Astrocyte (in vitro differentiated cells and primary cell): Measurements from ENCODE around the gene ZNF334. TPM values are rescaled to one million over a fixed set of nuclear protein-coding genes. Genes with fewer than 3 reads are reported as not detected.

Experiments used
- DNase-seq: peaks from one replicate; pipeline ENCODE4 v3.0.0-alpha.2; 2010; ENCODE audit warnings: low read depth
- FAIRE-seq: peaks from 2 replicates; lab custom pipeline; 2011; peaks lifted over from hg19 to GRCh38; lab: Jason Lieb, UNC
- H2AFZ ChIP-seq: 2 replicates; pipeline ENCODE4 v1.6.0; 2012; ENCODE audit warnings: low read depth, low read length, inconsistent platforms
- H3K27ac ChIP-seq: 2 replicates; pipeline ENCODE4 v1.5.1; 2011; ENCODE audit warnings: low read depth, low read length, inconsistent platforms
- H3K27me3 ChIP-seq: 2 replicates; pipeline ENCODE4 v1.6.0; 2011; ENCODE audit warnings: low read length, inconsistent platforms; ENCODE audit not compliant: insufficient read depth
- H3K36me3 ChIP-seq: 2 replicates; pipeline ENCODE4 v1.5.1; 2011; ENCODE audit warnings: low read length, inconsistent platforms; ENCODE audit not compliant: insufficient read depth
- H3K4me1 ChIP-seq: 2 replicates; pipeline ENCODE4 v1.5.1; 2011; ENCODE audit warnings: low read length, inconsistent platforms; ENCODE audit not compliant: insufficient read depth
- H3K4me2 ChIP-seq: 2 replicates; pipeline ENCODE4 v1.6.0; 2012; ENCODE audit warnings: low read length, inconsistent platforms
- H3K4me3 ChIP-seq: 2 replicates; pipeline ENCODE4 v1.5.1; 2011; ENCODE audit warnings: low read depth, mild to moderate bottlenecking, low read length, inconsistent platforms; ENCODE audit not compliant: insufficient read depth
- H3K79me2 ChIP-seq: 2 replicates; pipeline ENCODE4 v1.6.0; 2012; ENCODE audit warnings: mild to moderate bottlenecking, low read length, inconsistent platforms; ENCODE audit not compliant: insufficient read depth
- H3K9ac ChIP-seq: 2 replicates; pipeline ENCODE4 v1.6.0; 2012; ENCODE audit warnings: mild to moderate bottlenecking, low read length, inconsistent platforms
- H3K9me3 ChIP-seq: 2 replicates; pipeline ENCODE4 v1.5.1; 2012; ENCODE audit warnings: low read depth, mild to moderate bottlenecking, low read length, inconsistent platforms; ENCODE audit not compliant: insufficient read depth
- H4K20me1 ChIP-seq: 2 replicates; pipeline ENCODE4 v1.6.0; 2012; ENCODE audit warnings: low read length, inconsistent platforms; ENCODE audit not compliant: insufficient read depth
- H3K27ac Mint-ChIP-seq: one replicate; pipeline ENCODE4 v1.8.0; 2021; ENCODE audit warnings: mild to moderate bottlenecking, mixed read lengths; ENCODE audit not compliant: unreplicated experiment
- H3K27me3 Mint-ChIP-seq: one replicate; pipeline ENCODE4 v1.8.0; 2021; ENCODE audit warnings: low read depth, mixed read lengths; ENCODE audit not compliant: unreplicated experiment
- H3K36me3 Mint-ChIP-seq: one replicate; pipeline ENCODE4 v1.8.0; 2021; ENCODE audit warnings: low read depth, mixed read lengths; ENCODE audit not compliant: unreplicated experiment
- H3K4me1 Mint-ChIP-seq: one replicate; pipeline ENCODE4 v1.8.0; 2021; ENCODE audit warnings: low read depth, mixed read lengths; ENCODE audit not compliant: unreplicated experiment
- H3K4me3 Mint-ChIP-seq: one replicate; pipeline ENCODE4 v1.8.0; 2021; ENCODE audit warnings: mild to moderate bottlenecking, moderate library complexity, mixed read lengths; ENCODE audit not compliant: unreplicated experiment
- H3K9me3 Mint-ChIP-seq: one replicate; pipeline ENCODE4 v1.8.0; 2021; ENCODE audit warnings: mild to moderate bottlenecking, mixed read lengths; ENCODE audit not compliant: unreplicated experiment
- EZH2 ChIP-seq: IDR thresholded peaks from 2 replicates; pipeline ENCODE4 v1.6.1; 2012; ENCODE audit warnings: mild to moderate bottlenecking, low read length, inconsistent platforms; ENCODE audit not compliant: insufficient read depth
- total RNA-seq: library from RNA; stranded (reverse); gene quantifications from 2 replicates; pipeline ENCODE4 v1.2.1, GENCODE V29; 2021
- TF ChIP-seq, protein P1 (sequence below): IDR thresholded peaks from 2 replicates; pipeline ENCODE4 v1.5.1; 2011; ENCODE audit warnings: low read depth, mild to moderate bottlenecking, inconsistent platforms, low read length, moderate library complexity; ENCODE audit not compliant: insufficient read depth

The ZNF334 gene
- total RNA-seq, 1 donor from 2014 or later, result 9.3 TPM

DNA sequence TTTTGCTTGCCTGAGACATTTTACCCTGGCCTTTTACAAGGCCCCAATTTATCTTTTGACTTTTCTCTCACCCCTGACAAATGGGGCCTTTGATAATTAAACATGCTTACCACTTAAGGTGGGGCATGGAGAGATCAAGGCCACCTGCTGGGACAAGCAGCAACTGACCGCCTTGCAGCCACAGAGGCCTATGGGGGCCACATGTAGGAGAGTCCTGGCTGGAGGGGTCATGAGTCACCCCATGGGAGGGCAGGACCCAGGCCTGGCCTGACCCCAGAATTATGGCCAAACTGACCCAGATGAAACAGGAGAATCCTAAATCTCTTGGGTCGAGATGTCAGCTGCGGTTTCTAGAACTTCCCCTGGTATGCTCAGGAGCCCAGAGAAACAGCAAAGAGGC, 45.6 kb upstream of the ZNF334 start:
- DNase-seq (no peak), FAIRE-seq (no peak)
- Mint-ChIP-seq H3K27ac (no peak overlapping the region), H3K36me3 (peaks cover 1% of the 10 kb centered on the region), H3K4me1 (peaks cover 3% of the 10 kb centered on the region), H3K4me3 (no peak overlapping the region), H3K9me3 (no peaks in the 10 kb centered on the region), H3K27me3 (no peaks in the 10 kb centered on the region)
- Histone ChIP-seq H3K4me2 (no peak overlapping the region), H3K4me3 (no peak overlapping the region), H3K79me2 (no peaks in the 10 kb centered on the region), H3K4me1 (peaks cover 6% of the 10 kb centered on the region), H4K20me1 (no peaks in the 10 kb centered on the region), H3K9me3 (no peaks in the 10 kb centered on the region), H3K27ac (no peak overlapping the region), H3K9ac (no peak overlapping the region), H3K27me3 (no peaks in the 10 kb centered on the region), H2AFZ (peak overlapping the region; percentile 64), H3K36me3 (no peaks in the 10 kb centered on the region)
- TF ChIP-seq, protein P1, sequence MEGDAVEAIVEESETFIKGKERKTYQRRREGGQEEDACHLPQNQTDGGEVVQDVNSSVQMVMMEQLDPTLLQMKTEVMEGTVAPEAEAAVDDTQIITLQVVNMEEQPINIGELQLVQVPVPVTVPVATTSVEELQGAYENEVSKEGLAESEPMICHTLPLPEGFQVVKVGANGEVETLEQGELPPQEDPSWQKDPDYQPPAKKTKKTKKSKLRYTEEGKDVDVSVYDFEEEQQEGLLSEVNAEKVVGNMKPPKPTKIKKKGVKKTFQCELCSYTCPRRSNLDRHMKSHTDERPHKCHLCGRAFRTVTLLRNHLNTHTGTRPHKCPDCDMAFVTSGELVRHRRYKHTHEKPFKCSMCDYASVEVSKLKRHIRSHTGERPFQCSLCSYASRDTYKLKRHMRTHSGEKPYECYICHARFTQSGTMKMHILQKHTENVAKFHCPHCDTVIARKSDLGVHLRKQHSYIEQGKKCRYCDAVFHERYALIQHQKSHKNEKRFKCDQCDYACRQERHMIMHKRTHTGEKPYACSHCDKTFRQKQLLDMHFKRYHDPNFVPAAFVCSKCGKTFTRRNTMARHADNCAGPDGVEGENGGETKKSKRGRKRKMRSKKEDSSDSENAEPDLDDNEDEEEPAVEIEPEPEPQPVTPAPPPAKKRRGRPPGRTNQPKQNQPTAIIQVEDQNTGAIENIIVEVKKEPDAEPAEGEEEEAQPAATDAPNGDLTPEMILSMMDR, result no peak
- TF ChIP-seq EZH2, result no peak

DNA sequence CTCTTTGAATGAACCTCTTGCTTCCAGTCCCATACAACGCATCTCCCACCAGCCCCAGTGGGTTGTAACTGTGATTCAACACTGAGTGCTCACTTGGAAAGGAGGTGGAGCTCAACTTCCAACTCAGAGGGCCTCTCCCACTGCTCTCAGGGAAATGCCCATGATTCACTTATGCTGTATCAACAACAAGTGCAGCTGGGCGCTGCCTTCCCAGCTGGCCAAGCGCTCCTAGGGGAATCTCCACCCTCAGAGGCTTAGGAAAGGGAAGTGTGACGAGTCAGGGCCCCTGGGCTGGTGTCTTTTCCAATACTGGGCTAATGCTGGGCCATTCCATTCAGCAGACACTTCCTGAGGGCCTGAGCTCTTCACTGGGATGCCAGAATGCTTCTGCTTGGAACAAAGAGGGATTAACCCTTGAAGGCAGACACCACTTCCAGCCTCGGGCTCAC, 45.2 kb upstream of the ZNF334 start:
- Mint-ChIP-seq H3K27me3 (no peaks in the 10 kb centered on the region), H3K36me3 (peaks cover 1% of the 10 kb centered on the region), H3K4me1 (peaks cover 3% of the 10 kb centered on the region), H3K27ac (no peak overlapping the region), H3K9me3 (no peaks in the 10 kb centered on the region), H3K4me3 (no peak overlapping the region)
- H3K27me3 ChIP-seq, result no peaks in the 10 kb centered on the region
- H3K9ac ChIP-seq, result no peak overlapping the region
- H3K4me2 ChIP-seq, result peak overlapping the region; percentile 10
- H3K27ac ChIP-seq, result no peak overlapping the region
- no peak overlapping the region for H3K4me3 ChIP-seq
- H3K36me3 ChIP-seq, result no peaks in the 10 kb centered on the region
- peaks cover 6% of the 10 kb centered on the region for H3K4me1 ChIP-seq
- no peaks in the 10 kb centered on the region for H4K20me1 ChIP-seq
- H3K79me2 ChIP-seq, result no peaks in the 10 kb centered on the region
- DNase-seq, result peak; percentile 76
- peak overlapping the region; percentile 64 for H2AFZ ChIP-seq
- no peaks in the 10 kb centered on the region for H3K9me3 ChIP-seq
- TF ChIP-seq, protein P1, result no peak
- no peak for TF ChIP-seq EZH2
- no peak for FAIRE-seq

DNA sequence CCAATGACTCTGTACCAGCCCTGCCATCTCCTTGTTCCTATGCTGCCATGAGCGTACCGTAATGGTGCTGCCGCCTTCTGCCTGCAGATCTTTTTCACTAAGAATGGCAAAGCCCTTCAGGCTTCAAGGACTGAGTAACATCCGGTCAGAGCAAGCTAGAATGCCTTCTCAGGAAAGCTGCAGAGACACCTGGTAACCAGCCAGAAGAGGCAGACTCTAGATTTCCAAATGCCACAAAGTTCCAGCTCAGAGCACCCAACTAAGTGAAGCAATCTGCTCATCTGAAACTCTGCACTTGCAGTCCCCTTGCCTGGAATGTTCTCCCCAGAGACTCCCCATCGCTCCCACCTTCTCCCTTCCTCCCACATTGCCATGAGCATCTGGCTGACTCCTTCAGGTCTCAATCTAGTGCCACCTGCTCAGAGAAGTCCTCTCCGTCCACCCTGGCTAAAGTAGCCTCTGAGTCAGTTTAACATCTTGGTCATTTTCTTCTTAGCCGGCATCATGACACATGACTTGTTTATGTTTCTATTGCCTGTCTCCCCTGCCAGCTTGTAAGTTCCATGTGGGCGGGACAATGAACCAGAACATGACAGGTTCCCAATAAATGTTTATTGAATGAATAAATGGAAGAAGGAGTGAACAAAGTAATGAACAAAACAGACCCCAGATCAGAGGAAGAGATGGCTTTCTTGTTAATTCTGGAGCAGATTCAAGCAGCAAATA, 44.0 kb upstream of the ZNF334 start:
- no peak overlapping the region for H3K27ac Mint-ChIP-seq
- Histone ChIP-seq H4K20me1 (no peaks in the 10 kb centered on the region), H3K27ac (no peak overlapping the region), H3K9me3 (no peaks in the 10 kb centered on the region), H3K4me3 (no peak overlapping the region), H3K4me1 (no peaks in the 10 kb centered on the region), H3K36me3 (no peaks in the 10 kb centered on the region), H2AFZ (no peak overlapping the region), H3K27me3 (no peaks in the 10 kb centered on the region), H3K9ac (no peak overlapping the region), H3K79me2 (no peaks in the 10 kb centered on the region), H3K4me2 (no peak overlapping the region)
- DNase-seq, result no peak
- peaks cover 1% of the 10 kb centered on the region for H3K36me3 Mint-ChIP-seq
- peaks cover 3% of the 10 kb centered on the region for H3K4me1 Mint-ChIP-seq
- no peak for FAIRE-seq
- H3K4me3 Mint-ChIP-seq, result no peak overlapping the region
- TF ChIP-seq EZH2, result no peak
- TF ChIP-seq, protein P1, result no peak
- no peaks in the 10 kb centered on the region for H3K9me3 Mint-ChIP-seq
- H3K27me3 Mint-ChIP-seq, result no peaks in the 10 kb centered on the region
